A549 (cell line): ENCODE results near the gene GAA.

Source experiments
- CTCF ChIP-seq: fragments of >200 bp; sonication (Bioruptor Twin); formaldehyde crosslinking; IDR thresholded peaks from 3 replicates; pipeline ENCODE4 v1.5.1; 2016
- MAX ChIP-seq: IDR thresholded peaks from 2 replicates; pipeline ENCODE4 v1.6.1; 2012
- MAZ ChIP-seq: fragments of 150-350 bp; IDR thresholded peaks from 2 replicates; pipeline ENCODE4 v1.6.1; 2014; ENCODE audit warnings: antibody characterized with exemption, low read depth, low read length, borderline replicate concordance
- PHF8 ChIP-seq: fragments of 200-600 bp; sonication (generic); IDR thresholded peaks from 2 replicates; pipeline ENCODE4 v1.6.1; 2016; ENCODE audit warnings: low read depth, mild to moderate bottlenecking, antibody characterized with exemption, moderate library complexity, borderline replicate concordance

- TF ChIP-seq MAX (no peak), CTCF (no peak), MAZ (no peak), PHF8 (no peak)
Measured at GRCh38 chr17:80164185-80164584, 62.8 kb downstream of the GAA start.
